ENCODE data around the gene USP27X.

DNA sequence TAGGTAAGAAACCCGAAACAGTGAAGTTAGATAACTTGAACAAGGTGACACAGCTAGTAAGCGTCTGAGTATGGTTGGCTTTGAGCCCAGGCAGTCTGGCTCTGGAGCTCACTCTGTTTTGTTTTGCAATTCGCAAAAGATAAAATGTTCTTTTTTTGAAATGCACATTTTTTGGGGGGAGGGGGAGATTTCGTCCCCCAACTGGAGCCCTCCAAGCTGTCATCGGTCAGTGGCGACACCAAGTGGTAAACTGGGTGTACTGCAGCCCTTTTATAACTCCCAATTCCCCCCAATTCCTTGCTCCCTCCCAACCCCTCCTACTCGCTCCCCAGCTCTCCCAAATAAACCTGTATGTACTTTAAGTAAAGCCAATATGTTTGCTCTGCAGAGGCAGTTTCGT lies 40.3 kb downstream of the USP27X start:
- TF ChIP-seq, protein P1, sequence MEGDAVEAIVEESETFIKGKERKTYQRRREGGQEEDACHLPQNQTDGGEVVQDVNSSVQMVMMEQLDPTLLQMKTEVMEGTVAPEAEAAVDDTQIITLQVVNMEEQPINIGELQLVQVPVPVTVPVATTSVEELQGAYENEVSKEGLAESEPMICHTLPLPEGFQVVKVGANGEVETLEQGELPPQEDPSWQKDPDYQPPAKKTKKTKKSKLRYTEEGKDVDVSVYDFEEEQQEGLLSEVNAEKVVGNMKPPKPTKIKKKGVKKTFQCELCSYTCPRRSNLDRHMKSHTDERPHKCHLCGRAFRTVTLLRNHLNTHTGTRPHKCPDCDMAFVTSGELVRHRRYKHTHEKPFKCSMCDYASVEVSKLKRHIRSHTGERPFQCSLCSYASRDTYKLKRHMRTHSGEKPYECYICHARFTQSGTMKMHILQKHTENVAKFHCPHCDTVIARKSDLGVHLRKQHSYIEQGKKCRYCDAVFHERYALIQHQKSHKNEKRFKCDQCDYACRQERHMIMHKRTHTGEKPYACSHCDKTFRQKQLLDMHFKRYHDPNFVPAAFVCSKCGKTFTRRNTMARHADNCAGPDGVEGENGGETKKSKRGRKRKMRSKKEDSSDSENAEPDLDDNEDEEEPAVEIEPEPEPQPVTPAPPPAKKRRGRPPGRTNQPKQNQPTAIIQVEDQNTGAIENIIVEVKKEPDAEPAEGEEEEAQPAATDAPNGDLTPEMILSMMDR (conservative IDR thresholded peaks at IDR 0.05; ENCODE audit: low read length): peak; percentile 70
- TF ChIP-seq EZH2phosphoT487 (IDR thresholded peaks at IDR 0.05; ENCODE audit: borderline replicate concordance): no peak
